Fibroblast of skin of right biceps (primary cell): ENCODE data around the gene ASIC5.
"Not testable (repeated sequence)": the region's sequence is repeated elsewhere in the genome, so short reads cannot be mapped to it uniquely, and the experiment has no call there.

ENCODE experiments used
- DNase-seq: peaks from one replicate; pipeline ENCODE4 v3.0.0-alpha.2; 2013

The ASIC5 gene, protein sequence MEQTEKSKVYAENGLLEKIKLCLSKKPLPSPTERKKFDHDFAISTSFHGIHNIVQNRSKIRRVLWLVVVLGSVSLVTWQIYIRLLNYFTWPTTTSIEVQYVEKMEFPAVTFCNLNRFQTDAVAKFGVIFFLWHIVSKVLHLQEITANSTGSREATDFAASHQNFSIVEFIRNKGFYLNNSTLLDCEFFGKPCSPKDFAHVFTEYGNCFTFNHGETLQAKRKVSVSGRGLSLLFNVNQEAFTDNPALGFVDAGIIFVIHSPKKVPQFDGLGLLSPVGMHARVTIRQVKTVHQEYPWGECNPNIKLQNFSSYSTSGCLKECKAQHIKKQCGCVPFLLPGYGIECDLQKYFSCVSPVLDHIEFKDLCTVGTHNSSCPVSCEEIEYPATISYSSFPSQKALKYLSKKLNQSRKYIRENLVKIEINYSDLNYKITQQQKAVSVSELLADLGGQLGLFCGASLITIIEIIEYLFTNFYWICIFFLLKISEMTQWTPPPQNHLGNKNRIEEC

DNA sequence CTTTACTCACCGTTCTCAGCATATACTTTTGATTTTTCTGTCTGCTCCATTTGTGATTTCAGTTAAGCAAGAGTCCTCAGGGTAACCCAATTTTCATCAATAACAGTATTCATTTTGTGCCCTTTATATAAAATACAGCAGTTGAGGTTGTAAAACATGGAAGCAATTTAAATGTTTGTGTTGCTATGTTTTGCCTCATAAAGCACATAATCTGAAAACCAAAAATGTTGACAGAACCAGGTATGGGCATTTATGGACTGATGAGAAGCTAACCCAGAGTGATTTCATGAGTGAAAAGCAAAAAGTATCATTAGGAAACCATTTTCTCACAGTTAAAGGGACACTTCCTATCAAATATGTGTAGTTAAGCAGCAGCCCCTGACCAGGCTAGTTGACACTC is at the start of gene ASIC5:
Gene ASIC5, minus strand, starts transcription at position 101 of the 400 bp plus-strand sequence. Its CDS starts 51 bp downstream, at position 50.
- DNase-seq: no peak

DNA sequence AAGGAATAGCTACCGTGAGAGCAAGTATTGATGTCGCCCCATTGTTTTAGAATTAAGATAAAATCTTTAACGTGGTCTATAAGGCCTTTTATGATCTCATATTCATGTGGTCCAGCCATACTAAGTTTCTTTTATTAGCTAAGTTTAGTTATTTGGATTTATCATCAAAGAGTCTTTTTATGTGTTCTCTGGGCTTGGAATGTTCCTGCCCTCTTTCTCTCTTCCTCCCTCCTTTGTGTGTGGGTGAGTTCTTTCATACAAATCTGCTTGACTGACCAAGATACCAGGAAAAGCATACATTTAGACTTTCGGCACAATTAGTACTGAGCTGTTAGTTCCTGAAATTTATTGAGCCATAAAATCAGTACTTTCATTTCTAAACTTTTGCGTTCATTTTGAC is 48.7 kb upstream of the ASIC5 start:
- no peak for DNase-seq

DNA sequence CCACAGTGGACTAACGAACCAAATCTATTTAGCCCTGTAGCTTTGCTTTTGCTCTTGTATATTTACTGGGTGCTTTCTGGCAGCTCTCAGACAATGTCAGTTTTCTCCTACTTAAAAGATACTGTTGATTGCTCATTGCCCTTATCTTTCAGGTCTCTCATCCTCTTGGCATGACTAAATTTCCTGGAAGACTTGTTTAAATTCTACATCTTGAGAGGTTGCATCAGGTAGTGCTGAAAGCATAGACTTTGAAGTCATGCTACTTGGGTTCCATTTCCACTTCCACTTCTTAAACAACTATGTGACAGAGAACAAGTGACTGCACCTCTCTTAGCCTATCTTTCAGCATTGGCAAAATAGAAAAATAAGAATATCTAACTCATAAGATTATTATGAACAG is 45.8 kb upstream of the ASIC5 start:
- DNase-seq: peak; percentile 8

DNA sequence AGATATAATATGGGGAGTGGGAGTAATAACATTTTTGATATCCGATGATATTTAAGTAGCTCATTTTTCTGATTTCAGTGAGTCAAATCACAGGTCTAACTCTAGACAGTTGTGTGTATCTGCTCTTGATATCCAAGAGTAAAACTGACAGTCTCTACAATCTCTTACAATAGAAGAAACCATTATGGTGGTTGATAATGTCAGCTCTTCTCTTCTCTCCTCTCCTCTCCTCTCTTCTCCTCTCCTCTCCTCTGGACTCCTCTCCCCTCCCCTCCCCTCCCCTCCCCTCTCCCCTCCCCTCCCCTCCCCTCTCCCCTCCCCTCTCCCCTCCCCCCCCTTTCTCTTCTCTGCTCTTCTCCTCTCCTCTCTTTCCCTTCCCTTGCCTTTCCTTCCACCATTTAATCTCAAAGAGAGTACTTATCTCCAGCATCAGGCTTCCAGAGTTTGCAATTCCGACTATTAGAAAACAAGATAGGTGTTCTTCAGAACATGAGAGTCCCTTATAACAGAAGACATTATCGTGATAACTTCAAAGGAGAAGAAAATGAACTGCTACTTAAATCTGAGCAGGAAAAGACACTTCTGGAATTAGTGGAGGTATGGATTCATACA is 43.6 kb upstream of the ASIC5 start:
- no peak for DNase-seq

DNA sequence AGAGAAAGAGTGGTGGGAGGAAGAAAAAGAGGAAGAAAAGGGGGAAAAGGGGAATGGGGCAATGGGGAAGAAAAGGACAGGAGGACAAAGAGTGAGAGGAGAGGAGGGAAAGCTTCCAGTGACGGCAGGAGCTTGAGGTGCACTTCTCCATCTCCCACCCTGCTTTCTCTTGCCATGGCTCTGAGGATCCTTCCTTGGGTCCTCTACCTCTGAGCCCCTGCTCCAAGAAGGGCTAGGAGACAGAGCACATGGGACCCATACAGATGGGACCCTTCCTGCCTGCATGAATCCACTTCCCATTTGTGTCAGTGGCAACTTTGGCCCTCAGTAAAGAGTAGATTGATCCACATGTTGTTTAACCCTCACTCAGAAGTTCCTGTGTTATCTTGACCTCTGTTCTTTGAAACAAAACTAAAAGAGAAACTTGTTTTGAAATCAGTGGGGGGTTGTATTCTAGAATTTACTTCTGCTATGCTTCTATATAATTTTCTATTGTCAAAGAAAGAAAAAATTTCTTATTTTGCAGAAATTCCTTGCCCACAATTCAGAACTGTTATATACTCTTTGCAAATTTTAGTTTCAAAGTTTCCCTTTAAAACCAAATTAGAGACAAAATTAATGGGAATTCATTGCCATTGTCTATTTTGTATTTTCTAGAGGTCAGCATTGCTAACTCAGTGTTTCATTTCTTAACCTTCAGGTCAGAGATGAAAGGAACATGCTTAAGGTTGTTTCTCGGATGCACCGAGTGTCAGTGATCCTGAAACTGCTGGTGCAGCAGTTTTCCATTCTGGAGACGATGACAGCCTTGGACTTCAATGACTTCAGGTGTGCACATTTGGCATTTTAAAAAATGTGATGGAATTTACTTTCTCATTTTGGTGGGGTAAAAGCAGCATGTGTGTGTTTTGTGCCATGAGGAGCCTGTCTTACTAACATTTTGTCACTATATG is 42.4 kb upstream of the ASIC5 start:
- DNase-seq: no peak

DNA sequence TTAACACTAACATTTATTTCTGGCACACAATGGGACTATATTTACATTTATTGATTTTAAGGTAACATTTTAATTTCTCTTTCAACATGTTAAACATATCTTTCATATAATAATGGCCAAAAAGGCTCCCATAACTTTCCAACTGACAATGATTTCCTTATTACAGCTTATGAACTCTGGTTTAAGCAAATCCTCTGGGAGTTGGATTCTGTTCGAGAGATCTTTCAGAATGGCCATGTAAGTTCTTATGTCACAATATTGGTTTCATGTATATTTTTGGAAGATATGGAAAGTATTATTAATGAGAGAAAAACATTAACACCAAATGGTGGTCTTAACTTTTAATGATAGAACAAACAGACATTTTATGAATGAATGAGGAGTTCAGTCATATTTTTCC is 41.5 kb upstream of the ASIC5 start:
- no peak for DNase-seq

DNA sequence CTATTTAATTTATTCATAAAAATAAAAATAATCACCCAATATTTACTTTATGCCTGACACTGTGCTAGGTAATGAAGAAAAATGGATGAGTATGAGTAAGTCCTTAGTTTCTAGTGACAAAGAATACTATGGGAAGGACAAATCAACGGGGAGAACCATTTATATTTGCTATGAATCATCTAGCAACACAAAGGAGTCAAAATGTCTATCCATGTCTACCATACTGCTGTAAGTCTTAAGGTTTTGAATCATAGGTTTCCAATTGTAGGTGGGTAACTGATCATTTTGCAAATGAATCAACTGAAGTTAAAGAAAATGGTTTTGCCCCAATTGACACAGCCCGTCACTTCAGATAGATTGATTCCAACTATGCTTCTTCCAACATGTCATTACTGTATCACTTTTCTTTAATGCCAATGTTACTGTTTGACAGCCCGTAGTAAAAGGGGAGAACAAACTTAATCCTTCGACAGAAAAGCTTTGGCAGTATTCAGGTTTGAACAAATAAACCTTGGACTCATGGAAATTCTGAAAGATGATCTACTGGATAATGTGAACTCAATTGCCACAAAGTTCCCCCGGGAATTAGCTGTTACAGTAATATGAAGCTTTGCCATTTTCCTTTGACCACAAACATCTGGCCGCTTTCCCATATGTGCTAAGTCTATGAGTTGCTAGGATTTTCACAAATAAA is 40.6 kb upstream of the ASIC5 start:
- peak; percentile 99 for DNase-seq

DNA sequence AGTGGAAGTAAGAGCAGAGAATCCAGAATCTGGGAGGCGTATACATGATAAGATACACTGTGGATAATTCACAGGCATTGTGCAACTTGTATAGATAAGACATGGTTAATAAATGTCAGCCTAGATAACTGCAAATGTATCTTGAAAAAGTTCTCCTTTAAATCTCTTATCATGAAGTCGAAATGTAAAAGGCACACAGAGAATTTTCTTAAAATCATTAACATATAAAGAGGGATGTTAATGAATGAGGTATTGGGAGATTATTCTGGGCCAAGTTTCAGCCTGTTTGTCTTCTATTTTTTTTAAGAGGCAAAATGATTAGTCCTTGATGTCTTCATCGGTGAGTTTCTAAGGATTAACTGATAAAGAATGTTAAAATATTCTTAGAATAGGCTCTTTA is 38.3 kb upstream of the ASIC5 start:
- DNase-seq: peak; percentile 9

DNA sequence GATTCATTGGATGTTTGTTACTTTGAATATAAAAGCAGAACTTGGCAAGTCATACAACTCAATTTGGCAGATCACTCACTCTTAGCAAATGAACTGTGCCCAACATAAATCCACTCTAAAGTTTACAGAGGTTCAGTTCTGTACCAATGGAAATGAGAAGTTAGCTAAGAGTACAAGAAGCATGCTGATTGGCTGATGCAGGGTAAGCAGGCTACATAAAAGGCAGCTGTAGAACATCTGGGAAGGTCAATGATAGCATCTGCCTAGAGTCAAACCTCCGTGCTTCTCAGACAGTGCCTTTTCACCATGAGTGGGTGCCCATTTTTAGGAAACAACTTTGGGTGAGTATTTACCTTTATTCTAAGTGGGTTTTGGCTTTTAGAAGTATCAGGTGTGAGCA is 37.4 kb upstream of the ASIC5 start, which contains the start of gene TDO2:
Gene TDO2, plus strand, starts transcription at position 244 of the 400 bp plus-strand sequence. Its CDS starts 63 bp downstream, at position 307.
- DNase-seq: no peak

DNA sequence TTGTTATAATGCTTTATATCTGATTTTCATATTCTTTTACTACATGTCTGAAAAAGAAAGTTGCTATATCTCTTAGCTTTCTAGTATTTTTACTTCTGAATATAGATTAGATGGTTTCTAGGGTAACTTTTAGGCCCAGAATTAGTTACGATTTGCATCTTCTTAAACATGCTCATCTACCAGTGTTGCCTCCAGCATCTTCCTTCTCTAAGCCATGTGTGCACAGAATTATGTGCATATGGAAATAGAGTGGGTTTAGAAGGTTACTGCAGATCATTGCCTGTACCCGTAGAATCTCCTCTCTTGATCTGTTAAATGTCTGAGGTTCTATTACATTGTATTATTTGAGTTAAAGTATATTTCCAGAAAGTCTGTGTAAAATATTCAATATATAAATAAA is 34.9 kb upstream of the ASIC5 start:
- DNase-seq: no peak

DNA sequence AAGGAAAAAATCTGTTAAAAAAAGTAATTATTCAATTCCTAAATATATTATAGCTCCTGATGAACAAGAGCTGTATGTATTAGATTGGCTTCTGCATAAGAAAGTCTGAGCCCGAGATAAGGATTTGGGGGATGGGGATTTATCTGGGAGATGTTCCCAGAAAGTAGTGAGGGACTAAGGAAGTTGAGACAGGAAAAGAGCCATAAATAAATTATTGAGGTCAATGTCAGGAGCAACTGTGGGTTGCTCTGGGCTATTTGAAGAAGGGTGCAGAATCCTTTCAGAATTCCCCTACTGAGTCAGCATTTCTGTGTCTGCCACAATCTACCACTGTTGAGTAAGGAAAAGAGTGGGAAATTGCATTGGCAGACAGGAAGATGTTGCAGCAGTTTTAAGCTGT is 34.3 kb upstream of the ASIC5 start:
- DNase-seq: peak; percentile 87

DNA sequence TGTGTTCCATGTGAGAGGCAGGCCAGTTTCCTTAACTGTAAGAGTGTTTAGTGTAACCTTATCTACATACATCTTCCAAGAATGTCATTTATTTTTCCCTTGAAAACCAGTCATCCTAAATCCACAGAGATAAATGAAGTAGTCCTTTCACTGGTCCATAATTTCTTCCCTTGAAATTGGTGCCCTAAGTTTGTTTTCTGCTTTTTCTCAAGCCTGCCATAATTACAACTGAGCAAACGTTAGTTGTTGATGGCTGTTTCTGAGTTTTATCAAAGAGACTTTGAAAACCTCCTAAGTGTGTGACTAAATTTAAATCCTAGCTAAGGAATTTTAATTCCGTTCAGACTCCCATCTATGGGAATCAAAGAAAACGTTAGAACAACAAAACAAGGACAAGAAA is 33.8 kb upstream of the ASIC5 start:
- peak; percentile 26 for DNase-seq

DNA sequence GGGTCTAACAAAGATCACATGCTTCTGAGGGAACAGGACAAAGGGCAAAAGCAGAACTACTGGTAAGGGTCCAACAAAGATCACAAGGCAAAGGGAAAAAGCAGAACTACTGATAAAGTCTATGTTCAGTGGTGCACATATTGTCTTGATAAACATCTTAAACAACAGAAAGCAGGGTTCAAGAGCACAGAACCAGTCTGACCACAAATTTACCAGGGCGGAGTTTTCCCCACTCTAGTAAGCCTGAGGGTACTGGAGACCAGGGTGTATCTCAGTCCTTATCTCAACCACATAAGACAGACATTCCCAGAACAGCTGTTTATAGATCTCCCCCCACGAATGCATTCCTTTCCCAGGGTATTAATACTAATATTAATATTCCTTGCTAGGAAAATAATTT is 32.3 kb upstream of the ASIC5 start:
- not testable (repeated sequence) for DNase-seq

DNA sequence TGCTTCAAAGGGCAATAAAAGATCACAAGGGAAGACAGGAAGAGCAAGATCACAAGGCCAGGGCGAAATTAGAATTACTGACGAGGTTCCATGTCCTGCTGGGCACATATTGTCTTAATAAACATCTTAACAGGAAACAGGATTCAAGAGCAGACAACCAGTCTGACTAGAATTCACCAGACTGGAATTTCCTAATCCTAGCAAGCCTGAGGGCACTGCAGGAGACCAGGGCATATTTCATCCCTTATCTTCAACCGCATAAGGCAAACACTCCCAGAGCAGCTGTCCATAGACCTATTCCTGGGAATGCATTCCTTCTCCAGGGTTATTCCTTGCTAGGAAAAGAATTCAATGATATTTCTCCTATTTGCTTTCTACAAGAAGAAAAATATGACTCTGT is 25.0 kb upstream of the ASIC5 start:
- DNase-seq: peak; percentile 57

DNA sequence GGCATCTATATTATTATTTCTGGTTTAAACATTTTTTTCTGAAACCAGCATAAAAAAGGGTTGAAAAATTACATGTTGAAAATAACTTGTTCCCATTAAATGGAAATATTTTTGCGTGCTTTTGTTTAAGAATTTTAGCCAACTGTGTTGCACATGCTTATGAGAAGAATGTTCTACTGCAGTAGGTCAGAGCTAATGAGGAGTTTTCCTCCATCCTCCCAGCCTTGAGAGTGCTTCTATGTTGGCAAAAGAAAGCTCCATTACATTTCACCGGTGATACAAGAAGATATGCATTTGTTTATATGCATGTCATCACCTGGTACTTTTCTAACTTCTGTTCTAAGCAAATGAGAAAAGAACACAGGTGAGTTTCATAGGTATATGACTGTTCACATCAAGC is 23.9 kb upstream of the ASIC5 start:
- DNase-seq: no peak

DNA sequence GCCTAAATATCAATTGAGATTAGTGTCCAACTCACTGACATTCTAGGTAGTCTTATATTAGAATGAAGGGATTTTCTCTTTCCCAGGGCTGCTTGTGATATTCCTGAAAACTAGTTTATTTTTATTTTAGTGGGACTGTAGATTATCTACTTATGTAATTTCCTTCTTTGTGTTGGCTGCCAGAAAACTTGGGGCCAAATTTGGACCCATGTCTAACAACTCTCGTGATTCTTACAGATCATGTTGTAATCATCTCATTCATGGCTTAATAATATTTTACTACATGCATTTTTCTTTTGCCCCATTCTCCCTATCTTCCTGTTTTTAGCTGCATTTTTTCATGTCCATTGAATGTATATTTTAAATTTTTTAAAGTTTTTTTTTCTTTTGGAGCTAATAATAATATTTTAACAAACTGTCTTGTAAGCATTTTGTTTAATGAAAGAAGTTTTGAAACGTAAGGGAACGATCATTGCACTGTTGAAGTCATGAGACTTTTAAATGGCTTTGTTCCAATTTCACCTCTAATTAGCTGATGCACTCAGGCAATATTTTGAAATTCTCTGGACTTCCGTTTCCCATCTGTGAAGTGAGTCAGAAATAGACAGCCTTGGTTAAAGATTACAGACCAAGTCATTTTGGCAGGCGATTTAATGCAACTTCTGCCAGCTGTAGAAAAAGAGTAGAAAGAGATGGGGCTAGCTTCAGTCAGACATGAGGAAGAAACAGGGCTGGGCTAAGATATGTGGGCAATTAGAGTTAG is 23.1 kb upstream of the ASIC5 start:
- peak; percentile 90 for DNase-seq

DNA sequence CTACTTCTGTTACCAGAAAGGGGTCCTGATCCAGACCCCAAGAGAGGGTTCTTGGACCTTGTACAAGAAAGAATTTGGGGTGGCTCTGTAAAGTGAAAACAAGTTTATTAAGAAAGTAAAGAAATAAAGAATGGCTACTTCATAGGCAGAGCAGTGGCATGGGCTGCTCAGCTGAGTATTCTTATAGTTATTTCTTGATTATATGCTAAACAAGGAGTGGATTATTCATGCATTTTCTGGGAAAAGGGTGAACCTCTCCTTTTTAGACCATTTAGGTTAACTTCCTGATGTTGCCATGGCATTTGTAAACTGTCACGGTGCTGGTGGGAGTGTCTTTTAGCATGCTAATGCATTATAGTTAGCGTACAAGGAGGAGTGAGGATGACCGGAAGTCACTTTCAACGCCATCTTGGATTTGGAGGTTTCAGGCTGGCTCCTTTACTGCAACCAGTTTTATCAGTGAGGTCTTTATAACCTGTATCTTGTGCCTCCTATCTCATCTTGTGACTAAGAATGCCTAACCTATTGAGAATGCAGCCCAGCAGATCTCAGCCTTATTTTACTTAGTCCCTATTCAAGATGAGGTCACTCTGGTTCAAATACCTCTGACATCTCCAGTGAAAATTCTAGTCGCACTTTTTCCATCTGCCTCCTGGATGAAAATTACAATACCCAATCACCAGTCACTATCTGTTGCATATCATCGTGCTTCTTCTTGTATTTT is 21.9 kb upstream of the ASIC5 start:
- no peak for DNase-seq

DNA sequence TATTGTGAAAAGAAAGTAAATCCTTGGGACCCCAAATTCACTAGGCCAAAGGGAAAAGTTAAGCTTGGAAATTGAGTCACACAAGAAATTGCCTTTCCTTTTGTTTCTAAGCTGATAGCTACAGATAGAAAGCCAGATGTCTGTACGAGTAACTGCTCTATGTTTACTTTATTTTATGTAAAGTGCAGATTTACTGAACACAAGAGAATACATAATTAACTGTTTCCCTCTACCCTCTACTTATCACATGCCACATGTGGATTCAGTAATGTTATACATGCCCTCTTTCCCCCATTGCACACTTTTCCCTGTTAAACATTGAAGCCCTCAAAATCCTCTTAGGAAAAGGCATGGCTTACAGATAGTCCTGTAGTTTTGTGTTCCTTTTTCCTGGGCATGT is 21.0 kb upstream of the ASIC5 start:
- DNase-seq: no peak

DNA sequence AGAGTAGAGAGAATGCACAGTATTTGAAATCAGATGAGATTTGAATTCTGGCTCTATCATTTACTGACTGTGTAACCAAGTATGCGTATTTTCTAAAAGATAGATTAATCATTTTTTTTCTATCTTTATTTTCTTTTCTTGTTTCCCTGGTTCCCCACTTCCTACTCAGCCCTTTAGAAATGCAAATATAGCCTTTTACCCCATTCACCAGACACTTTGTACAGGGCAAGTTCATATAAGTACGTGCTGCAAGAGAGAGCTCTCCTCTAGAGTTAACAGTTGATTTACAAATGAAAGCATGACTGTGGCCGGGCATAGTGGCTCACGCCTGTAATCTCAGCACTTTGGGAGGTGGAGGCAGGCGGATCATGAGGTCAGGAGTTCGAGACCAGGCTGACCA is 19.6 kb upstream of the ASIC5 start:
- no peak for DNase-seq

DNA sequence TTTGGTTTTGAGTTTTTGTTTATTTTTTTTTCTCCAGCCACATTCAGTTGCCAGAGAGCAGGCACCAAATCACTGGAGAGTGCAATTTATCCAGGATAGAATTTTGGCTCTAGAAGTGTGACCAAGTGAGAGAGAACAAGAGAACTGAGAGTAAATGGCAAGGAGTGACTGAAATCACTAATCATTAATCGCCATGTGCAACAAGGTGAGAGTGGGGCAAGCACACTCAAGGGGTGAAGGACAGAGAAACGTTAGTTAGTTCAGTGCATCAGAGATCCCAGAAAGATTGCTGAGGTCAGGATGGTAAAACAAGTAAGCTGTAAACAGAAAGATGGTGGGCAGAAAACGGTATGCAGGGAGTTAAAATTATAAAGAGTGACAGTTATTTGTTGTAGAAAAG is 17.8 kb upstream of the ASIC5 start:
- DNase-seq: no peak

DNA sequence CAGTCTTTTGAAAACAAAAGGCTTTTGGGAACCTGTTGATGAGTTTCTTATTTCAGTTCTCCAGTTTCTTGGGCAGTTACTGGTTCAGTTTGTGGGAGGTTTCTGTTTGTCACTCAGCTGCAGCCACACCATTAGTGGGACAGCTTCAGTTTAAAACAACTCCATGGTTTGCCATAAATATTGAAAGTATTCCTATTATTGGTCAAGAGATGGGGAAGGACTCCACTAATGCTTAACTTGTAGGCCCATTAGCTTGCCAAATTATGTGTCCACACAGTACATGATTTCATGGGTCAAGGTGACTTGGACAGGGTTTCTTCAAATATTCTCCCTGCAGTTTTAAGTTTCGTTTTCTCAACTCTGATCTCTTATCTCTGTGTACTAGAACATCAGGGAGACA is 15.5 kb upstream of the ASIC5 start:
- DNase-seq: no peak
